GM19468 (cell line): ENCODE measurements around the gene STARD10.

Experiments used
- ATAC-seq: cut with Tn5 transposase; IDR thresholded peaks from one replicate; pipeline ENCODE4 v1.9.1; 2021; ENCODE audit warnings: mild to moderate bottlenecking, moderate library complexity, moderate number of reproducible peaks; ENCODE audit not compliant: unreplicated experiment; ENCODE audit errors: extremely low read depth

STARD10 gene

GRCh38 chr11:72768581-72768980 lies 25.3 kb downstream of the STARD10 start:
- ATAC-seq, result no peak

- ATAC-seq, result no peak
Measured at GRCh38 chr11:72767203-72768062, 26.4 kb downstream of the STARD10 start.

- ATAC-seq, result no peak
Measured at GRCh38 chr11:72766152-72766902, 27.5 kb downstream of the STARD10 start.

- no peak for ATAC-seq
Measured at GRCh38 chr11:72764503-72764902, 29.3 kb downstream of the STARD10 start.

- no peak for ATAC-seq
Measured at GRCh38 chr11:72763823-72764222, 30.0 kb downstream of the STARD10 start.

GRCh38 chr11:72762641-72763304 lies 31.1 kb downstream of the STARD10 start:
- ATAC-seq, result no peak

- ATAC-seq, result no peak
Measured at GRCh38 chr11:72760539-72761405, 33.1 kb downstream of the STARD10 start.

GRCh38 chr11:72759468-72759985 lies 34.3 kb downstream of the STARD10 start:
- ATAC-seq, result no peak

GRCh38 chr11:72758690-72759389 lies 35.0 kb downstream of the STARD10 start:
- no peak for ATAC-seq

- ATAC-seq, result no peak
Measured at GRCh38 chr11:72758304-72758689, 35.5 kb downstream of the STARD10 start.

- no peak for ATAC-seq
Measured at GRCh38 chr11:72755713-72756285, 38.0 kb downstream of the STARD10 start.

- no peak for ATAC-seq
Measured at GRCh38 chr11:72754544-72755155, 39.2 kb downstream of the STARD10 start.

- ATAC-seq, result no peak
Measured at GRCh38 chr11:72754149-72754543, 39.7 kb downstream of the STARD10 start.

GRCh38 chr11:72753341-72754148 lies 40.3 kb downstream of the STARD10 start:
- no peak for ATAC-seq

- ATAC-seq, result no peak
Measured at GRCh38 chr11:72752088-72752914, 41.5 kb downstream of the STARD10 start, which contains the start of gene ARAP1. Gene ARAP1 (minus strand): TSS chr11:72752408. CDS start chr11:72727128, 25,280 bp downstream.
